Measurements from ENCODE around the gene EYS. TPM values are rescaled to one million over a fixed set of nuclear protein-coding genes. Genes with fewer than 3 reads are reported as not detected.

Gene EYS
- total and polyA plus RNA-seq, 2 of the 8 experiments (the other 6 are each of a cell fraction or from before 2014, with no cell fraction given): 0.05 to 0.13 TPM

GRCh38 chr6:65649392-65649791 is 57.6 kb downstream of the EYS start:
- no peak overlapping the region for H4K91ac ChIP-seq (replicated peaks; ENCODE audit: insufficient read length, low read length)
- no peak overlapping the region for H3K4ac ChIP-seq (replicated peaks; ENCODE audit: insufficient read length, low read depth, low read length)
- 87% methylated on average over 3 of the region's 3 CpGs; no CpG with 5 or more reads in 1 of the 2 experiments for WGBS, 2 experiments (ENCODE audit: extremely low coverage in 1 of 2, insufficient coverage in 1 of 2, insufficient read length in 1 of 2, insufficient replicate concordance in 2 of 2, low coverage in 1 of 2, low lambda C conversion rate in 2 of 2, missing lambda C conversion rate in 1 of 2)
- H2BK5ac ChIP-seq (ENCODE audit: low read depth, low read length): no peak overlapping the region
- no peak overlapping the region for H3K9ac ChIP-seq (replicated peaks in 1 of 4; ENCODE audit: extremely low read depth in 1 of 4, low read depth in 3 of 4, low read length in 3 of 4)
- no peak for TF ChIP-seq FOSL1 (IDR thresholded peaks at IDR 0.05; ENCODE audit: insufficient read depth, low read depth, low read length)
- no peak for TF ChIP-seq SIN3A (conservative IDR thresholded peaks at IDR 0.05 in 1 of 2, IDR thresholded peaks at IDR 0.05 in 1 of 2; ENCODE audit: low read depth in 1 of 2, low read length in 2 of 2)
- no peak for TF ChIP-seq POU5F1 (IDR thresholded peaks at IDR 0.05; ENCODE audit: low read depth, low read length)
- TF ChIP-seq E2F6 (IDR thresholded peaks at IDR 0.05): no peak
- no peak for TF ChIP-seq HDAC6 (IDR thresholded peaks at IDR 0.05; ENCODE audit: low read depth, low read length)
- TF ChIP-seq CEBPB (IDR thresholded peaks at IDR 0.05; ENCODE audit: low read depth, low read length): no peak
- no peak for TF ChIP-seq EZH2 (IDR thresholded peaks at IDR 0.05; ENCODE audit: low read depth, low read length, severe bottlenecking)
- no peak for TF ChIP-seq SP2 (IDR thresholded peaks at IDR 0.05; ENCODE audit: low read length)
- no peak for TF ChIP-seq BCL11A (IDR thresholded peaks at IDR 0.05; ENCODE audit: low read depth in 2 of 2, low read length in 2 of 2)
- TF ChIP-seq POLR2A (IDR thresholded peaks at IDR 0.05; ENCODE audit: control extremely low read depth in 1 of 2, low read depth in 2 of 2, low read length in 2 of 2): no peak
- TF ChIP-seq RAD21 (IDR thresholded peaks at IDR 0.05 in 1 of 2, conservative IDR thresholded peaks at IDR 0.05 in 1 of 2; ENCODE audit: low read depth in 2 of 2, low read length in 2 of 2): no peak
- no peak for TF ChIP-seq RFX5 (IDR thresholded peaks at IDR 0.05; ENCODE audit: borderline replicate concordance, low read depth, low read length)
- no peaks in the 10 kb centered on the region for H3K79me1 ChIP-seq (ENCODE audit: low read depth, low read length)
- H3K27me3 ChIP-seq (replicated peaks in 1 of 4; ENCODE audit: control insufficient read depth in 3 of 4, extremely low read depth in 1 of 4, insufficient read depth in 3 of 4, low read length in 3 of 4): no peaks in the 10 kb centered on the region
- no peaks in the 10 kb centered on the region for H3K36me3 ChIP-seq (ENCODE audit: control insufficient read depth in 2 of 4, insufficient read depth in 4 of 4, low read length in 3 of 4)
- no peak overlapping the region for H2BK20ac ChIP-seq (ENCODE audit: low read length)
- H3K56ac ChIP-seq (replicated peaks; ENCODE audit: insufficient read length, low read depth, low read length): no peak overlapping the region
- H4K8ac ChIP-seq (ENCODE audit: extremely low read depth, insufficient read depth, low read length): no peak overlapping the region
- no peak overlapping the region for H4K5ac ChIP-seq (ENCODE audit: insufficient read length, low read depth, low read length)
- no peak for DNase-seq (ENCODE audit: low read depth in 1 of 2, low spot score in 2 of 2)
- no peak overlapping the region for H2BK120ac ChIP-seq (replicated peaks; ENCODE audit: low read depth, low read length)
- no peak overlapping the region for H3K4me3 ChIP-seq (ENCODE audit: extremely low read depth in 1 of 4, insufficient read depth in 2 of 4, low read depth in 3 of 4, low read length in 4 of 4)
- H3K4me2 ChIP-seq (ENCODE audit: insufficient read depth in 1 of 2, low read depth in 2 of 2, low read length in 2 of 2): no peak overlapping the region
- no peaks in the 10 kb centered on the region for H3K4me1 ChIP-seq (replicated peaks in 1 of 4; ENCODE audit: control insufficient read depth in 3 of 4, insufficient read depth in 4 of 4, low read length in 3 of 4)
- CTCF ChIA-PET (ENCODE audit: partially characterized antibody): interaction anchor here (1.3 to 1.6 kb wide), 2 partner anchors 11 to 12 kb away, joined by 3 to 6 read pairs; no protein-coding TSS in a partner anchor
- H4K20me1 ChIP-seq (replicated peaks in 1 of 2; ENCODE audit: control insufficient read depth in 1 of 2, insufficient read depth in 2 of 2, low read length in 2 of 2): no peaks in the 10 kb centered on the region
- no peak overlapping the region for H3K27ac ChIP-seq (ENCODE audit: low read depth, low read length)
- no peak overlapping the region for H2AK5ac ChIP-seq (ENCODE audit: low read depth, low read length)
- POLR2A ChIA-PET (ENCODE audit: partially characterized antibody): no interaction called here
- H3K9me3 ChIP-seq (ENCODE audit: insufficient read depth in 2 of 2, low read depth in 1 of 2, low read length in 1 of 2): no peaks in the 10 kb centered on the region
- no peak overlapping the region for H2BK12ac ChIP-seq (ENCODE audit: low read depth, low read length)
- H2AFZ ChIP-seq (ENCODE audit: low read length): no peak overlapping the region
- no peak overlapping the region for H3K18ac ChIP-seq (ENCODE audit: extremely low read depth, low read length)
- H3K14ac ChIP-seq (ENCODE audit: insufficient read length): no peak overlapping the region
- no peak overlapping the region for H2BK15ac ChIP-seq (ENCODE audit: low read length)
- no peak for FAIRE-seq
- H3K79me2 ChIP-seq (ENCODE audit: control insufficient read depth in 1 of 2, insufficient read depth in 2 of 2, low read length in 2 of 2): no peaks in the 10 kb centered on the region
- H3K23me2 ChIP-seq (ENCODE audit: low read depth, low read length): no peaks in the 10 kb centered on the region
- H3K23ac ChIP-seq (ENCODE audit: insufficient read length): no peak overlapping the region

Data from H1 (cell line).